Osteocyte (in vitro differentiated cells): ENCODE measurements around the gene ZNF578. TPM values are rescaled to one million over a fixed set of nuclear protein-coding genes. Genes with fewer than 3 reads are reported as not detected.
"Not testable (repeated sequence)": the region's sequence is repeated elsewhere in the genome, so short reads cannot be mapped to it uniquely, and the experiment has no call there.

Experiments used
- DNase-seq: peaks from one replicate; pipeline ENCODE4 v3.0.0; 2021; ENCODE audit warnings: mixed read lengths; ENCODE audit not compliant: unreplicated experiment; ENCODE audit errors: extremely low spot score
- H3K27ac Mint-ChIP-seq: one replicate; pipeline ENCODE4 v1.8.0; 2021; ENCODE audit warnings: mild to moderate bottlenecking, mixed read lengths; ENCODE audit not compliant: unreplicated experiment
- H3K27me3 Mint-ChIP-seq: one replicate; pipeline ENCODE4 v1.8.0; 2021; ENCODE audit warnings: mixed read lengths; ENCODE audit not compliant: unreplicated experiment
- H3K36me3 Mint-ChIP-seq: one replicate; pipeline ENCODE4 v1.8.0; 2021; ENCODE audit warnings: mixed read lengths; ENCODE audit not compliant: unreplicated experiment
- H3K4me1 Mint-ChIP-seq: one replicate; pipeline ENCODE4 v1.8.0; 2021; ENCODE audit warnings: mixed read lengths; ENCODE audit not compliant: unreplicated experiment
- H3K4me3 Mint-ChIP-seq: one replicate; pipeline ENCODE4 v1.8.0; 2021; ENCODE audit warnings: mild to moderate bottlenecking, moderate library complexity, mixed read lengths; ENCODE audit not compliant: unreplicated experiment
- H3K9me3 Mint-ChIP-seq: one replicate; pipeline ENCODE4 v1.8.0; 2021; ENCODE audit warnings: mixed read lengths; ENCODE audit not compliant: unreplicated experiment
- CTCF ChIP-seq: fragments of 200-600 bp; sonication (generic); IDR thresholded peaks from 2 replicates; pipeline ENCODE4 v1.5.0; 2021; ENCODE audit warnings: antibody characterized with exemption, mild to moderate bottlenecking, moderate library complexity
- total RNA-seq: library from RNA; stranded (reverse); gene quantifications from 2 replicates; pipeline ENCODE4 v1.2.1, GENCODE V29; 2021

ZNF578 gene
- total RNA-seq, 1 donor from 2014 or later: not detected

DNA sequence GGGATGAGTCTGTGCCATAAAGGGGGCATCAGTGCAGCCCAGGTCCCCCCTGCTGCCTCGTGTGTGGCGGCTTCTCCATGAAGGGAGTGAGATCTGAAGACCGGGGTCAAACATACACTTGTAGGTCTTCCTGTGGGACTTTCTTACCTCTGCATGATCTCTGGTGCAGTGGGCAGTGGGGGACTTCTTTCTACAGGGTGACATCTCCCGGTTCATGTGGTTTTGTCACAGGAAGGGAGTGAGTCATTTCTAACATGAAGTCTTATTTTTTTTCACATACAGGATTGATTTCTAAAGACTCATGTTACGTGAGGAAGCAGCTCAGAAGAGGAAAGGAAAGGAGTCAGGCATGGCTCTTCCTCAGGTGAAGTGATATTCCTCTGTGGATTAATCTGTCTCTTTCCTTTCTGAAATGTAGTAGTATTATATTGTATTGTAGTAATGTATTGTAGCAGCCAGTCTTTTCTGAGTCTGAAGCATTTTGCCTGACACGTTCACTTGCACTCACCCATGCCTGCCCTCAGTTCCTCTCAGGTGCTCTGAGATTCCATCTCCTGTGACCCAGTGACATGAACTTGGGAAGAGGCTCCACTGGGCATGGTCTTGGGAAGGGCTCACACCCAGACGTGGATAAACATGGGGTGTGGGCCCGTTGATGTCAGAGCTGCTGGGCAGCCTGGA lies 89.8 kb downstream of the ZNF578 start:
- Mint-ChIP-seq H3K9me3 (peaks cover 18% of the 10 kb centered on the region), H3K36me3 (peaks cover 68% of the 10 kb centered on the region)
- no peak for DNase-seq

DNA sequence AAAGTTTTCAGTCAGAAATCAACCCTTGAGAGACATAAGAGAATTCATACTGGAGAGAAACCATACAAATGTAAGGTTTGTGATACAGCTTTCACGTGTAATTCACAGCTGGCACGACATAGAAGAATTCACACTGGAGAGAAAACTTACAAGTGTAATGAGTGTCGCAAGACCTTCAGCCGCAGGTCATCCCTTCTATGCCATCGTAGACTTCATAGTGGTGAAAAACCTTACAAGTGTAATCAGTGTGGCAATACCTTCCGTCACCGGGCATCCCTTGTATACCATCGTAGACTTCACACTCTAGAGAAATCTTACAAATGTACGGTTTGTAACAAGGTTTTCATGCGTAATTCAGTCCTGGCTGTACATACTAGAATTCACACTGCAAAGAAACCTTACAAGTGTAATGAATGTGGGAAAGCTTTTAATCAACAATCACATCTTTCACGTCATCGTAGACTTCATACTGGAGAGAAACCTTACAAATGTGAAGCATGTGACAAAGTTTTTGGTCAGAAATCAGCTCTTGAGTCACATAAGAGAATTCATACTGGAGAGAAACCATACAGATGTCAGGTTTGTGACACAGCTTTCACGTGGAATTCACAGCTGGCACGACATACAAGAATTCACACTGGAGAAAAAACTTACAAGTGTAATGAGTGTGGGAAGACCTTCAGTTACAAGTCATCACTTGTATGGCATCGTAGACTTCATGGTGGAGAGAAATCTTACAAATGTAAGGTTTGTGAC lies 101.0 kb downstream of the ZNF578 start:
- no peak for DNase-seq
- H3K36me3 Mint-ChIP-seq: peaks cover 72% of the 10 kb centered on the region
- no peaks in the 10 kb centered on the region for H3K27me3 Mint-ChIP-seq
- TF ChIP-seq CTCF: no peak
- no peaks in the 10 kb centered on the region for H3K4me1 Mint-ChIP-seq
- peaks cover 52% of the 10 kb centered on the region for H3K9me3 Mint-ChIP-seq
- H3K4me3 Mint-ChIP-seq: no peak overlapping the region
- H3K27ac Mint-ChIP-seq: no peak overlapping the region

More for the DNA sequence above, 89.8 kb downstream of the ZNF578 start:
- Mint-ChIP-seq H3K27ac (no peak overlapping the region), H3K27me3 (no peaks in the 10 kb centered on the region), H3K4me3 (no peak overlapping the region), H3K4me1 (no peaks in the 10 kb centered on the region)
- no peak for TF ChIP-seq CTCF

DNA sequence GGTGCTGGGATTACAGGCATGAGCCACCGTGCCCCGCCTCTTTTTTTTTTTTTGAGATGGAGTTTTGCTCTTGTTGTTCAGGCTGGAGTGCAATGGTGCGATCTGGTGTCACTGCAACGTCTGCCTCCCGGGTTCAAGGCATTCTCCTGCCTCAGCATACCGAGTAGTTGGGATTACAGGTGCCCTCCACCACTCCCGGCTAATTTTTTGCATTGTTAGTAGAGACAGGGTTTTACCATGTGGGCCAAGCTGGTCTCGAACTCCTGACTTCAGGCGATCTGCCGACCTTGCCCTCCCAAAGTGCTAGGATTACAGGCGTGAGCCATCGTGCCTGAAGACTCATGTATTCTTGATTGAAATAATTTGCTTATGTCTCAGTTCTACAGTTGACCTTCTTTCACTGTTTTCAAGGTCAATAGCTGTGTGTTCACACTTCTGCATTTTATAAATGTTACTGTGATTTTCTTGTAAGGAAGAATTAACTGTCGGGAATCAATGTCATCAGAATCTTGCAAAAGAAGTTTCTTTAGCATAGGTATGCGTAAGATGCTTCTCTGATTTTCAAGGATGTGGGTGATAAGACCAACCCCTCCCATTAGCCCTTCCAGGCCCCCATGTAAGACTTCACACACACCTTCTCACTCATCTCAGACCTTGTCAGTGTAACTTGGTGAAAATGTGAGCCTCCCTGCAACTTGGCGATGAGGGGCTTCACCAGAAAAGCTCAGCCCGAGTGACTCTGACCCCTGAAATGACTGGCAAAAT lies 104.1 kb downstream of the ZNF578 start:
- peaks cover 74% of the 10 kb centered on the region for H3K36me3 Mint-ChIP-seq
- DNase-seq: no peak
- H3K4me3 Mint-ChIP-seq: no peak overlapping the region
- H3K9me3 Mint-ChIP-seq: peaks cover 56% of the 10 kb centered on the region
- H3K27ac Mint-ChIP-seq: no peak overlapping the region
- H3K4me1 Mint-ChIP-seq: no peaks in the 10 kb centered on the region
- TF ChIP-seq CTCF: no peak
- H3K27me3 Mint-ChIP-seq: no peaks in the 10 kb centered on the region

GRCh38 chr19:52558732-52559445 lies 105.5 kb downstream of the ZNF578 start:
- H3K27ac Mint-ChIP-seq, H3K4me1 Mint-ChIP-seq, H3K27me3 Mint-ChIP-seq, H3K4me3 Mint-ChIP-seq, DNase-seq: not testable (repeated sequence)
- Mint-ChIP-seq H3K36me3 (peaks cover 69% of the 10 kb centered on the region), H3K9me3 (peaks cover 51% of the 10 kb centered on the region)

DNA sequence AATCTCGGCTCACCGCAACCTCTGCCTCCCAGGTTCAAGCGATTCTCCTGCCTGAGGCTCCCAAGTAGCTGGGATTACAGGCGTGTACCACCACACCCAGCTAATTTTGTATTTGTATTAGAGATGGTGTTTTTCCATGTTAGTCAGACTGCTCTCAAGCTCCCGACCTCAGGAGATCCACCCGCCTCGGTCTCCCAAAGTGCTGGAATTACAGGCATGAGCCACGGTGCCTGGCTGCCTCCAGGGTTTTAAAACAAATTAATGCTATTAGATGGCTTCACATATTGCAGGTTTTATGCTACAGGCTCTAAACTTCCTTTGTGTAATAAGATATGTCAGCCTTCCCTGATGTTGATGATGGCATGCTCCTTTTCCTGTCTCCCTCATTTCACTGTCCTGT lies 108.3 kb downstream of the ZNF578 start:
- not testable (repeated sequence) for DNase-seq, H3K27me3 Mint-ChIP-seq, H3K4me1 Mint-ChIP-seq, H3K27ac Mint-ChIP-seq, H3K4me3 Mint-ChIP-seq
- H3K36me3 Mint-ChIP-seq: peaks cover 60% of the 10 kb centered on the region
- H3K9me3 Mint-ChIP-seq: peaks cover 40% of the 10 kb centered on the region

Other genes with a start within 250 kb of the ZNF578 start
- 20.2 and 20.3 TPM in 2 replicates for gene ZNF766, start 184.0 kb upstream of the ZNF578 start, total RNA-seq
- gene ZNF480, start 156.4 kb upstream of the ZNF578 start, total RNA-seq: 13.5 TPM in 2 replicates
- 3.8 and 6.6 TPM in 2 replicates for gene ZNF610, start 117.3 kb upstream of the ZNF578 start, total RNA-seq
- gene ZNF880, start 83.6 kb upstream of the ZNF578 start, total RNA-seq: 3.0 and 4.6 TPM in 2 replicates
- 1.5 and 1.8 TPM in 2 replicates for gene ZNF528, start 55.7 kb upstream of the ZNF578 start, total RNA-seq
- gene ZNF534, start 24.4 kb upstream of the ZNF578 start, total RNA-seq: not detected in 2 replicates
- gene ZNF808, start 74.1 kb downstream of the ZNF578 start, total RNA-seq: 22.8 and 29.2 TPM in 2 replicates
- gene ZNF701, start 116.7 kb downstream of the ZNF578 start, total RNA-seq: 15.6 and 16.1 TPM in 2 replicates
- gene ZNF83, start 184.8 kb downstream of the ZNF578 start, total RNA-seq: 55.6 and 58.1 TPM in 2 replicates